Testis (tissue), 3 donors: ENCODE data around the gene GRIP2. TPM values are rescaled to one million over a fixed set of nuclear protein-coding genes. Genes with fewer than 3 reads are reported as not detected.

Source experiments
- DNase-seq: peaks from one replicate; pipeline ENCODE4 v3.0.0-alpha.2; 2019
- H3K27ac ChIP-seq, 2 donors: fragments of 200-600 bp; sonication (generic); one replicate each; pipeline ENCODE4 v1.5.1; 2019
- H3K27me3 ChIP-seq: fragments of 200-600 bp; sonication (generic); one replicate; pipeline ENCODE4 v1.5.1; 2019
- H3K36me3 ChIP-seq: fragments of 200-600 bp; sonication (generic); one replicate; pipeline ENCODE4 v1.5.1; 2017; ENCODE audit warnings: low read depth; ENCODE audit errors: missing control alignments
- H3K4me1 ChIP-seq: fragments of 200-600 bp; sonication (generic); one replicate; pipeline ENCODE4 v1.5.1; 2019
- H3K4me3 ChIP-seq, 2 donors: fragments of 200-600 bp; sonication (generic); one replicate each; pipeline ENCODE4 v1.5.1; 2017 to 2019
- H3K9me3 ChIP-seq: fragments of 200-600 bp; sonication (generic); one replicate; pipeline ENCODE4 v1.5.1; 2017
- CTCF ChIP-seq, 3 experiments: fragments of 450-650 bp in 2 of 3; fragments of 200-600 bp in 1 of 3; sonication (generic) in 1 of 3; IDR thresholded peaks; one replicate each; pipeline ENCODE4 v1.5.1; 2016 to 2019; ENCODE audit warnings: antibody characterized with exemption in 3 of 3, mild to moderate bottlenecking in 2 of 3, moderate library complexity in 1 of 3
- POLR2A ChIP-seq: fragments of 450-650 bp; IDR thresholded peaks from one replicate; pipeline ENCODE4 v1.6.1; 2017; ENCODE audit warnings: antibody characterized with exemption, mild to moderate bottlenecking, moderate library complexity
- WGBS, 2 donors: methylation state at CpG; one replicate each; pipeline ENCODE4 v1.1.5; 2018; 5-methylcytosine and 5-hydroxymethylcytosine counted together
- intact Hi-C: fragments of 100-400 bp; cut with DNase I; formaldehyde crosslinking; loops from one replicate; pipeline ENCODE4 v1.15.1; 2023; ENCODE audit warnings: low total_unique reads
- polyA plus RNA-seq: library from polyadenylated mRNA; stranded (reverse); fragments of 350-450 nt; fragmentation: Illumina TruSeq; extraction: RNeasy Lipid Tissue Mini Kit (QIAGEN cat#74804); gene quantifications from one replicate; pipeline ENCODE4 v1.2.3, GENCODE V29; 2014; ENCODE audit warnings: low read depth, low replicate concordance; ENCODE audit not compliant: insufficient read depth
- total RNA-seq, 2 donors: library from RNA; depleted of rRNA; stranded (reverse); fragments of >200 nt; gene quantifications; one replicate each; pipeline ENCODE4 v1.2.3, GENCODE V29; 2016

Gene GRIP2
- total and polyA plus RNA-seq, 3 donors from 2014 or later = 2.4 to 3.2 (median 2.7) TPM

- no peak overlapping the region for H3K4me3 ChIP-seq
- no peaks in the 10 kb centered on the region for H3K4me1 ChIP-seq
- TF ChIP-seq CTCF (IDR thresholded peaks at IDR 0.05) = no peak
- TF ChIP-seq POLR2A = no peak
- intact Hi-C loops = no loop called here
- no peaks in the 10 kb centered on the region for H3K9me3 ChIP-seq
- H3K27ac ChIP-seq = no peak overlapping the region
- 77 to 83% methylated on average over 14 of the region's 14 CpGs for WGBS, 2 donors
- no peaks in the 10 kb centered on the region for H3K36me3 ChIP-seq
- no peak for DNase-seq
- H3K27me3 ChIP-seq = no peaks in the 10 kb centered on the region
Observed at GRCh38 chr3:14562121-14562890, 22.2 kb upstream of the GRIP2 start.

- intact Hi-C loops = no loop called here
- no peak overlapping the region for H3K4me3 ChIP-seq
- no peak overlapping the region for H3K27ac ChIP-seq
- TF ChIP-seq POLR2A (no peak), CTCF (IDR thresholded peaks at IDR 0.05) (no peak)
- no peaks in the 10 kb centered on the region for H3K36me3 ChIP-seq
- DNase-seq = no peak
- H3K9me3 ChIP-seq = no peaks in the 10 kb centered on the region
- no peaks in the 10 kb centered on the region for H3K27me3 ChIP-seq
- H3K4me1 ChIP-seq = no peaks in the 10 kb centered on the region
- 77 to 80% methylated on average over 6 to 8 of the region's 8 CpGs for WGBS, 2 donors
Observed at GRCh38 chr3:14561051-14561960, 21.2 kb upstream of the GRIP2 start.

- intact Hi-C loops = no loop called here
- TF ChIP-seq POLR2A = no peak
- TF ChIP-seq CTCF (IDR thresholded peaks at IDR 0.05) = no peak
- 78 to 96% methylated on average over 3 to 4 of the region's 4 CpGs for WGBS, 2 donors
Observed at GRCh38 chr3:14560110-14560509, 20.0 kb upstream of the GRIP2 start.

GRCh38 chr3:14558029-14558428, 17.9 kb upstream of the GRIP2 start:
- 96 to 98% methylated on average over 8 to 9 of the region's 9 CpGs for WGBS, 2 donors
- Histone ChIP-seq H3K4me3 (no peak overlapping the region), H3K9me3 (no peaks in the 10 kb centered on the region), H3K27me3 (no peaks in the 10 kb centered on the region), H3K27ac (no peak overlapping the region), H3K4me1 (no peaks in the 10 kb centered on the region), H3K36me3 (no peaks in the 10 kb centered on the region)
- no peak for DNase-seq
- intact Hi-C loops = no loop called here
- TF ChIP-seq CTCF (IDR thresholded peaks at IDR 0.05) = no peak
- TF ChIP-seq POLR2A = no peak

More at GRCh38 chr3:14560110-14560509, 20.0 kb upstream of the GRIP2 start:
- no peaks in the 10 kb centered on the region for H3K27me3 ChIP-seq
- H3K9me3 ChIP-seq = no peaks in the 10 kb centered on the region
- H3K4me3 ChIP-seq = no peak overlapping the region
- H3K4me1 ChIP-seq = no peaks in the 10 kb centered on the region
- no peak overlapping the region for H3K27ac ChIP-seq
- H3K36me3 ChIP-seq = no peaks in the 10 kb centered on the region
- no peak for DNase-seq
